Parathyroid adenoma (tissue), 2 donors: ENCODE results near the gene CSPG4.
"Not testable (repeated sequence)": the region's sequence is repeated elsewhere in the genome, so short reads cannot be mapped to it uniquely, and the experiment has no call there.

Experiments
- H2AFZ ChIP-seq: fragments of 300-600 bp; sonication (generic); one replicate; pipeline ENCODE4 v1.7.0; 2017; ENCODE audit warnings: antibody characterized with exemption, mild to moderate bottlenecking
- H3K27ac ChIP-seq: fragments of 300-600 bp; sonication (generic); one replicate; pipeline ENCODE4 v1.7.0; 2017
- H3K27me3 ChIP-seq: fragments of 300-600 bp; sonication (generic); one replicate; pipeline ENCODE4 v1.7.0; 2017; ENCODE audit warnings: low read length; ENCODE audit not compliant: control insufficient read depth, insufficient read depth
- H3K36me3 ChIP-seq: fragments of 300-600 bp; sonication (generic); one replicate; pipeline ENCODE4 v1.7.0; 2017; ENCODE audit warnings: low read length; ENCODE audit not compliant: control insufficient read depth, insufficient read depth
- H3K4me1 ChIP-seq: fragments of 300-600 bp; sonication (generic); one replicate; pipeline ENCODE4 v1.7.0; 2017; ENCODE audit warnings: control low read depth
- H3K4me2 ChIP-seq: fragments of 300-600 bp; sonication (generic); one replicate; pipeline ENCODE4 v1.7.0; 2017; ENCODE audit warnings: low read length
- H3K4me3 ChIP-seq: fragments of 300-600 bp; sonication (generic); one replicate; pipeline ENCODE4 v1.7.0; 2017; ENCODE audit warnings: low read depth, low read length
- H3K79me2 ChIP-seq: fragments of 300-600 bp; sonication (generic); one replicate; pipeline ENCODE4 v1.7.0; 2017; ENCODE audit warnings: control low read depth
- H3K9ac ChIP-seq: fragments of 300-600 bp; sonication (generic); one replicate; pipeline ENCODE4 v1.7.0; 2017; ENCODE audit warnings: mild to moderate bottlenecking
- H3K9me3 ChIP-seq: fragments of 300-600 bp; sonication (generic); one replicate; pipeline ENCODE4 v1.7.0; 2017; ENCODE audit warnings: low read length; ENCODE audit not compliant: control insufficient read depth
- TF ChIP-seq, protein P1 (sequence below): fragments of 300-600 bp; sonication (generic); IDR thresholded peaks from one replicate; pipeline ENCODE4 v1.7.0; 2017; ENCODE audit warnings: antibody characterized with exemption, mild to moderate bottlenecking
- donor health status: primary hyperparathyroidism.

Gene CSPG4

DNA sequence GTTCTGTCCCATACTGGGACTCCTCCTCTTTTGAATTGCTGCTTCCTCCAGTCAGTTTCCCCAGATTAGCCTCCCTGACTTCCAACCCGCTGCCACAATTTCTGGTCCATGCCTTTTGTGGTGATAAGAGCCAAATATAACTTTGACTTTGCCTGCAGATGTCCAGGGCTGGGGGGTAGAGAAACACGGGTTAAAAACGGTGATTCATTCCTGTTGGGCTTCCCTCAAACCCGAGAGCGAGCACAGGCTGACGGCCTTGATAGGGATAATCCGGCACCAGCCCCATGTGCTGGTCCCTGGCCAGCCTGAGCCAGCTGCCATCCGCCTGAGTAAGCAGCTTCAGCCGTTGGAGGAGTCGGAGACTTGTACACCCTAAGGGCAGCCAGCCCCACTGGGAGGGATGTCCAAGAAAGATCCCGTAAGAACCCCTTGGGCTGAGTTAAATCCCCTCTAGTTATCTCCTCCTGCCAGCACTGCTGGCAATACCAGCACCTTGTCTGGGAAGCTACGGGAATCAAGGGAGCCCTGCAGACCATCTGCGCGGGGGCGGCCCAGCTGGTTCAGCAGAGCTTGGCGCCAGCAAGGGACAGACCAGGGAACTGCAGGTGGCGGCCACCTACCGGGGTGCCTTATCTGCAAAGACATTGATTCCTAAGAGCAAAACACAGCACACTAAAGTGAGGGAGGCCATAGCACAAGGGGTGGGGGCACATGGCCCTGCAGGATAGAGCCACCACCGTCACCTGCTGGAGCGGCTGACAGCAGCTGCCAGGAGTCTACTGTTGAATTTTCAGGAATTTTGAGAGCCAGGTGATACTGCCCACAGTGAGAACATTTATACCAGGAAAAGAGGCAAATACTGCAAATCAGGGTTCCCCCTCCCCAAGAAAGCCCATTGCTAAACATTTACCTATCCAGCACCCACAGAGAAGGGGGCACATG lies 18.1 kb downstream of the CSPG4 start:
- Histone ChIP-seq H3K4me2 (no peak overlapping the region), H3K79me2 (no peaks in the 10 kb centered on the region), H3K27ac (no peak overlapping the region), H3K4me3 (no peak overlapping the region), H3K27me3 (no peaks in the 10 kb centered on the region), H3K9ac (no peak overlapping the region), H3K36me3 (no peaks in the 10 kb centered on the region), H3K9me3 (no peaks in the 10 kb centered on the region), H3K4me1 (no peaks in the 10 kb centered on the region), H2AFZ (no peak overlapping the region)
- TF ChIP-seq, protein P1, sequence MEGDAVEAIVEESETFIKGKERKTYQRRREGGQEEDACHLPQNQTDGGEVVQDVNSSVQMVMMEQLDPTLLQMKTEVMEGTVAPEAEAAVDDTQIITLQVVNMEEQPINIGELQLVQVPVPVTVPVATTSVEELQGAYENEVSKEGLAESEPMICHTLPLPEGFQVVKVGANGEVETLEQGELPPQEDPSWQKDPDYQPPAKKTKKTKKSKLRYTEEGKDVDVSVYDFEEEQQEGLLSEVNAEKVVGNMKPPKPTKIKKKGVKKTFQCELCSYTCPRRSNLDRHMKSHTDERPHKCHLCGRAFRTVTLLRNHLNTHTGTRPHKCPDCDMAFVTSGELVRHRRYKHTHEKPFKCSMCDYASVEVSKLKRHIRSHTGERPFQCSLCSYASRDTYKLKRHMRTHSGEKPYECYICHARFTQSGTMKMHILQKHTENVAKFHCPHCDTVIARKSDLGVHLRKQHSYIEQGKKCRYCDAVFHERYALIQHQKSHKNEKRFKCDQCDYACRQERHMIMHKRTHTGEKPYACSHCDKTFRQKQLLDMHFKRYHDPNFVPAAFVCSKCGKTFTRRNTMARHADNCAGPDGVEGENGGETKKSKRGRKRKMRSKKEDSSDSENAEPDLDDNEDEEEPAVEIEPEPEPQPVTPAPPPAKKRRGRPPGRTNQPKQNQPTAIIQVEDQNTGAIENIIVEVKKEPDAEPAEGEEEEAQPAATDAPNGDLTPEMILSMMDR, result no peak

DNA sequence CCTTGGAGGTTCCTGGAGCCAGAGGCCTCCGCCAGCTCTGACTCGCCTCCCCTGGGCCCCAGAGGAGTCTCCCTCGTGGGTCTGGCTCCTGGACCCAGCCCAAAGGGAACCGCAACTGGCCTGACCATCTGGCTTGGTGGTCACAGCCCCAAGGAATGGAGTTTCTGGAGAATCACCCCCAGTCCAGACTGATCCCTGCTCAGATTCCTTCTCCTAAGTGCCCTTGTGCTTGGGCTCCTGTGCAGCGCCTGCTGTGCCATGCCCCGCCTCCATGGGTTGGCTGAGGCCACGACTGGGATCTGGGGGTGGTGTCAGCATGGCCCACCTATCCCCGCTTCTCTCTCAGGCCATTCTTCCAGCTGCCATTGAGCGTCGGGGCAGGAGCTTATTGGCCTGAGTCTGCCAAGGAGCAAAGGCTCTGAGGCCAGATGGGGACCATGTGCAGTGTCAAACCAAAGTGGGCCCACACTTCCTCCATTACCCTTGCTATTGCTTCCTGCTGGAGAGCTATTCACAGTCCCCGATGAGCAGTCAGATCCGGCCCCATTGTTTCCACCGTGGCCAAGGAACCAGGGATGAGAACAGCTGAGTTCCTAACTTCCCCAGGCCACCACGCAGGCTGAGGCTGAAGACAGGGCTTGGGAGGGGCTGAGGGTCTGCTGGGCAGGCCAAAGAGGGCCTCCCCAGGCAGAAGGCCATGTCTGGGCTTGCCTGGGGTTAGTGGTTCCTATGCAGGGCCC lies 19.0 kb downstream of the CSPG4 start:
- no peak overlapping the region for H3K4me3 ChIP-seq
- no peaks in the 10 kb centered on the region for H3K36me3 ChIP-seq
- H3K9ac ChIP-seq, result no peak overlapping the region
- H2AFZ ChIP-seq, result no peak overlapping the region
- H3K27ac ChIP-seq, result no peak overlapping the region
- H3K4me2 ChIP-seq, result no peak overlapping the region
- H3K4me1 ChIP-seq, result no peaks in the 10 kb centered on the region
- no peaks in the 10 kb centered on the region for H3K27me3 ChIP-seq
- no peaks in the 10 kb centered on the region for H3K79me2 ChIP-seq
- TF ChIP-seq, protein P1, result no peak
- H3K9me3 ChIP-seq, result no peaks in the 10 kb centered on the region

DNA sequence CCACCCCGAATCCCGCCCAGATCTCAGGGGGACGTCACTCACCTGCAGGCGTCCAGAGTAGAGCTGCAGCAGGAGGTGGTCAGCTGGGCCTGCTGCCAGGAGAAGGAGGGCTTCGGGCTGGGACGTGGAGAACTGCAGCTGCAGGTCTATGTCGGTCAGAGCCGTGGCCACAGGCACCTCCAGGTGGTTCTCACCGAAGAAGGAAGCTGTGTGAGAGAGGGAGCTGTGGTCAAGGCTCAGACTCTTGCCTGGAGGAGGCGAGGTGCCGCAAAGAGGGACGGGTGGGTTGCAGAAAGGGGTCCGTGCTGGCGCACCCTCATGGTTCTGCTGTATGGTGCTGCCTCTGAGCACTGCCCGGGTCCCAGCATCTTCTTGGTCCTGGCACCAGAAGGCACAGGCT lies 19.6 kb downstream of the CSPG4 start:
- H3K4me2 ChIP-seq, H3K27me3 ChIP-seq, H3K4me1 ChIP-seq, H3K79me2 ChIP-seq, H3K4me3 ChIP-seq, H3K9me3 ChIP-seq, H3K9ac ChIP-seq, H2AFZ ChIP-seq, H3K27ac ChIP-seq, H3K36me3 ChIP-seq: not testable (repeated sequence)

DNA sequence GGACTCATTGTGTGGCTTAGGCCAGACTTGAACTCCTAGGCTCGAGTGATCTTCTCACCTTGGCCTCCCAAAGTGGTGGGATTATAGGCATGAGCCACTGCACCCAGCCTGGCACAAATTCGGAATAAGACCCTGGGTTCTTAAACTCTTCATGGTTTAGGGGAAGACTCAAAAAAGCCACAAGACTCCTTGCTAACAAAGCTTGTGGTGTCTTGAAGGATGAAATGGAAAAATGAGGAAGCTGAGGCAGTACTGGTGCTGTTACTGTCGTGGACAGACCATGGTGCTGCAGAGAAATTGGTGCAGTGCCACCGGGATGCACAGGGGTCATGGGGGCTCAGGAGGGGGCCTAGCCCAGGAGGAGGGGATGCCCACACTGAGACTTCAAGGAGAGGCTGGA lies 20.3 kb downstream of the CSPG4 start:
- not testable (repeated sequence) for H3K27ac ChIP-seq

DNA sequence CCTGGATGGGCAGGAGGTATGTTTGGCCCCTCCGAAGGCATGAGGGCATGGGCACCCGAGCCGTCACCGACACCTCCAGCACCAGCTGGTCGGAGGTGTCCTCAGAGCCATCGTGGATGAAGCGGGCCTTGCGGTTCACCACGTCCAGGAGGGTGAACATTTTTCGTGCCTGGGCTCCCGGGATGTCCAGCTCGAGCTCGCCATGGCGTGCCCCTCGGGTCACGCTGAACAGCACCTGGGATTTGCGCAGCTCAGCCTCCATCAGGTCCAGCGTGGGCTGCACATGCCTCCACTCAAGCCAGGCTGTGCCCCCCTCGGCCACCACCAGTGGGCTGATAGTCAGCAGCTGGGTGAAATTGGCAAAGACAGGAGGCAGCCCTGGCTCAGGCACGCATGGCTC lies 23.2 kb downstream of the CSPG4 start:
- not testable (repeated sequence) for H3K4me1 ChIP-seq, H3K36me3 ChIP-seq, H2AFZ ChIP-seq, H3K27me3 ChIP-seq, H3K4me3 ChIP-seq, H3K27ac ChIP-seq, H3K79me2 ChIP-seq, H3K9ac ChIP-seq, H3K4me2 ChIP-seq, H3K9me3 ChIP-seq

More for the DNA sequence above, 20.3 kb downstream of the CSPG4 start:
- not testable (repeated sequence) for H3K36me3 ChIP-seq, H3K9ac ChIP-seq, H3K4me1 ChIP-seq, H3K4me2 ChIP-seq, H2AFZ ChIP-seq, H3K79me2 ChIP-seq, H3K27me3 ChIP-seq, H3K4me3 ChIP-seq, H3K9me3 ChIP-seq

DNA sequence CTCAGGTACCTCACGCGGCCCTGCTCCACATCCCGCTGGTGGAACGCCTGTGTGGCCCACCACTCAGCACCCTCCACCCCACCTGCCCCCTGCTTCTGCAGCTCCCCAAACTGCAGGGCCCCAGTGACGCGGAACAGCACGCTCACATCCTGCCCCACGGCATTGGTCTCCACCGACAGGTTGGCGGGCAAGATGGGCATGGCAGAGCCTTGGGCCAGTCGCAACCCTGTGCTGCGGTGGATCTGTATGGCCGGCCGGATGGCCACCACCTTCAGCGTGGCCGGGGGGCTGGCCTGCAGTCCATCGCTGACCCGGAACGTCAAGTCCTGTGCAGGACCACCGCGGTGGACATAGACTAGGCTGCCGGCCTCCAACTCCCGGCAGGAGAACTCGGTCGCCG lies 23.8 kb downstream of the CSPG4 start:
- H3K9me3 ChIP-seq, result no peaks in the 10 kb centered on the region
- H2AFZ ChIP-seq, result no peak overlapping the region
- H3K9ac ChIP-seq, result no peak overlapping the region
- TF ChIP-seq, protein P1, result no peak
- no peaks in the 10 kb centered on the region for H3K79me2 ChIP-seq
- H3K4me3 ChIP-seq, result no peak overlapping the region
- H3K36me3 ChIP-seq, result no peaks in the 10 kb centered on the region
- H3K4me2 ChIP-seq, result no peak overlapping the region
- no peaks in the 10 kb centered on the region for H3K4me1 ChIP-seq
- H3K27me3 ChIP-seq, result no peaks in the 10 kb centered on the region
- no peak overlapping the region for H3K27ac ChIP-seq
